MM.1S (cell line): ENCODE data around the gene BACE2.

Experiments
- CTCF ChIP-seq: fragments of 300-600 bp; sonication (generic); IDR thresholded peaks from 2 replicates; pipeline ENCODE4 v1.5.1; 2016; ENCODE audit warnings: antibody characterized with exemption, low read length, mixed read lengths
- EZH2 ChIP-seq: fragments of 300-600 bp; sonication (generic); optimal IDR thresholded peaks from 2 replicates; pipeline ENCODE3; 2017; ENCODE audit warnings: low read depth, mild to moderate bottlenecking, antibody characterized with exemption, low read length, mixed read lengths

- TF ChIP-seq CTCF: no peak
- TF ChIP-seq EZH2: no peak
These were observed 122.3 kb downstream of the BACE2 start for GRCh38 chr21:41290106-41290799.
